GM18951 (cell line): ENCODE measurements around the gene TTC31.
"Not testable (repeated sequence)": the region's sequence is repeated elsewhere in the genome, so short reads cannot be mapped to it uniquely, and the experiment has no call there.

Experiments
- POLR2A ChIP-seq: IDR thresholded peaks from 4 replicates; pipeline ENCODE4 v1.6.1; 2011; ENCODE audit warnings: mild to moderate bottlenecking; ENCODE audit not compliant: insufficient read length, insufficient read depth; ENCODE audit errors: extremely low read depth
- in situ Hi-C: fragments of 300-500 bp; cut with MboI; formaldehyde crosslinking; loops from one replicate; pipeline ENCODE4 v1.12.0; 2022; ENCODE audit warnings: low sequenced_read_pairs, mixed read lengths, inconsistent platforms; ENCODE audit not compliant: unreplicated experiment

Gene TTC31

DNA sequence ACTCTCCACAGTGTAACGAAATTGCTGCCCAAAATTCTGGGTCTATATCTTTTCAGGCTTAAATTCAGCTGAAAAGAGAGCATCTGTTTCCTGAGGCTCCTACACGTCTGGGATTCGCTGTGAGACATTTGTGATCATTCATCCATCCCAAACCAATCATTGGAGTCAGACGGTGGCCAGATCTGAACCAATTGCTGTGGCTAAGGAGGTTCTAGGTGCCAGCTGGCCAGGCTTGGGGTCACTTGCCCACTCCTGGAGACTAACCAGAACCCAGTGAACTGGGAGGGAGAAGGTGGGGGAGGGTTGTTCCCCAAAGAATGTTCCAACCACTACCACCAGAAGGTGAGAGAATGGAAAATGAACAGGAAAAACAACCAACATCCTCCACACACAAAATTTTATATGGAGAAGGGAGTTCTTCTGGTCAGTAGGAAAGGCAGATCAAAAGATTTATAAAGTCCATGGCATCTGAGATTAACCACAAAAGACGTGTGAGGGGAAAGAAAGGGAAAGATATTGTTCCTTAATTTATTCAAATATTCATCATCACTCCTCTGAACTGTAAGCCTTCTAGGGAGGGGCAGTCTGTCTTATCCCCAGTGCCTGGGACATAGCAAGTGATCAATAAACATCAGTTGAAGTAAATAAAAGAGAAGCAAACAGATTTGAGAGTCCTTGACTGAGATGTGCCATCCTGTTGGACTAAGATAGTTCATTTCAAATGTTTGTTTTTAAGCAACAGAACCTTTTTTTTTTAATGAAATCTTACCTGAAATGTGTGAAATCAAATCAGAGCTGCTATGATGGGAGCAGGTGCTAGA is 38.2 kb upstream of the TTC31 start:
- in situ Hi-C loops = no loop called here
- no peak for TF ChIP-seq POLR2A

GRCh38 chr2:74447230-74447999 is 35.5 kb upstream of the TTC31 start:
- in situ Hi-C loops = no loop called here
- no peak for TF ChIP-seq POLR2A

DNA sequence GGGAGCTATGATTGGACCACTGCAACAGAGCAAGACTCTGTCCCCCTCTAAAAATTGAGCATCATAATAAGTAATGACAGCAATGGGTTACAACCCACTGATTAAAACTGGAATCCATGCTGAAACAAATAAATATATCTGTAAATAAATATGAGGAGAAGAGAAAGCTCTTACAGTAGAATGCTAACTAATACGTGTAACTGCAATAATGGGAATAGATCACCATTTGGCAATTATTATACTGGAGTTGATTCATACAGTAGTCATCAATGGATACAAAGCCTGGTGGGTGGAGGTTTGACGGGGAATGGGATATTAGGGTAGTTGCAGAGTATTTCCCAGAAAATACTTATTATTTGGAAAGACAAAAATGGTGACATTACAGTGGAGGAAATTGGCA is 34.1 kb upstream of the TTC31 start:
- in situ Hi-C loops = no loop called here
- TF ChIP-seq POLR2A = no peak

- in situ Hi-C loops = no loop called here
- TF ChIP-seq POLR2A = no peak
Observed at GRCh38 chr2:74450570-74451190, 32.2 kb upstream of the TTC31 start.

GRCh38 chr2:74454654-74455511 is 28.0 kb upstream of the TTC31 start, which contains the start of gene INO80B:
Gene INO80B (plus strand): TSS chr2:74455087. CDS start chr2:74455117, 30 bp downstream.
- in situ Hi-C loops = no loop called here
- TF ChIP-seq POLR2A = peak; percentile 36

- in situ Hi-C loops = no loop called here
- no peak for TF ChIP-seq POLR2A
Observed at GRCh38 chr2:74457129-74457548, 25.7 kb upstream of the TTC31 start.

DNA sequence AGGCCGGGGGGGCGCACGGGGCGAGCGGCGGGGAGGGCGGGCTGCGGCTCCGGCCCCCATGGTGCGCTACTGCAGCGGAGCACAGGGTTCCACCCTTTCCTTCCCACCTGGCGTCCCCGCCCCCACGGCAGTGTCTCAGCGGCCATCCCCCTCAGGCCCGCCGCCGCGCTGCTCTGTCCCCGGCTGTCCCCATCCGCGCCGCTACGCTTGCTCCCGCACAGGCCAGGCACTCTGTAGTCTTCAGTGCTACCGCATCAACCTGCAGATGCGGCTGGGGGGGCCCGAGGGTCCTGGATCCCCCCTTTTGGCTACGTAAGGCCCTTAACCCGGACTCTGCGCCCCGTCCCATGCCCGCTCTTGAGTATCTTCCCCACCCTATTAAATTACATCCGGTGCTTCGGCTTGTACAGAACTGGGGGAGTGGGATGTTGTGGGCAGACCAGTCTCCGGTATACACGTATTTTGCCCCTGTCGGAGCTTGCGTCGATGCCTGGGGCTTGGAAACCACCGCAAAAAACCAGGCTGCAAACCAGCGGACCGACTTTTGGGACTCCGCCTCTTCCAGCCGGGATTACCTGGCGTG is 25.2 kb upstream of the TTC31 start:
- in situ Hi-C loops = no loop called here

GRCh38 chr2:74458132-74458937 is 24.5 kb upstream of the TTC31 start, which contains the start of gene WBP1:
Gene WBP1 (plus strand): TSS chr2:74458438. CDS start chr2:74458603, 165 bp downstream.
- in situ Hi-C loops = no loop called here
- peak; percentile 45 for TF ChIP-seq POLR2A

More for the DNA sequence above, 25.2 kb upstream of the TTC31 start:
- TF ChIP-seq POLR2A = peak; percentile 54

DNA sequence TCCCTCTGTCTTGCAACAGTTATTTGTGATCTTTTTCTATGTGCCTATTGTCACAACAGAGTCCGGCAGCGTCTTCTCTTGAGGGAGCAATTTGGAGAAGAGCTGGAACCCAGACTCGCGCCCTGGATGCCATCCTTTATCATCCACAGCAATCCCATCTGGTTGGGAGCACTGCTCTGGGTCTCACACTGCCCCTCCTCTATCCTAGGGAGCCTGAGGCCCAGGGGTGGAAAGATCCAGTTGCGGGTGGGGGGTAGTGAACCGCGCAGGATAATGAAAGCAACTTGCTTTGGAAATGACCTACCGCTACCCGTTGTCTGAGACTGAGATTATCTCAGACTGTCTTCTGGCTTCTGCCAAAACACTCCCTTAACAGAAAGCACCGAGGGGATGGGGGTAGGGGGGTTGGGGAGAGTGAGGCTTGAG is 23.9 kb upstream of the TTC31 start:
- in situ Hi-C loops = no loop called here
- TF ChIP-seq POLR2A = no peak

DNA sequence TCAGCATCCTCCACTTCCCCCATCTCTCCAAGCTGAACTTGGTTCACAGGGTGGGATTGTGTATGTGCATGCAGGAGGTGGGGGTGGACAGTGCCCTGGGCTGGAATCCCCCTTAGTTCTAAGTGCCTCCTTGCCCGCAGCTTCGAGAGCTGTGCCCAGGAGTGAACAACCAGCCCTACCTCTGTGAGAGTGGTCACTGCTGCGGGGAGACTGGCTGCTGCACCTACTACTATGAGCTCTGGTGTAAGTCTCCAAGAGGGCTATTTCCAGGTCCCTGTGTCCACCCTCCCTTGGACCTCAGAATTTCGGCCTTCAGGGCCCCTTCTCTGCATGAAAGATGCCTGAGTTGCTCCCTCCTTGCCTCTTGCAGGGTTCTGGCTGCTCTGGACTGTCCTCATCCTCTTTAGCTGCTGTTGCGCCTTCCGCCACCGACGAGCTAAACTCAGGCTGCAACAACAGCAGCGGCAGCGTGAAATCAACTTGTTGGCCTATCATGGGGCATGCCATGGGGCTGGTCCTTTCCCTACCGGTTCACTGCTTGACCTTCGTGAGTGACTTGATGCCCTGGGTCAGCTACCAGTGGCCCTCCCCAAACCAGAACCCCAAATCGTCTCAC is 23.3 kb upstream of the TTC31 start:
- in situ Hi-C loops = not testable (repeated sequence)
- peak; percentile 19 for TF ChIP-seq POLR2A

- in situ Hi-C loops = not testable (repeated sequence)
Observed at GRCh38 chr2:74460187-74460586, 22.7 kb upstream of the TTC31 start.
